CD14-positive monocyte (primary cell): ENCODE data around the gene ASCC2. TPM values are rescaled to one million over a fixed set of nuclear protein-coding genes. Genes with fewer than 3 reads are reported as not detected.

Source experiments
- DNase-seq, 3 donors: peaks; one replicate each; pipeline ENCODE4 v3.0.0-alpha.2; 2011 to 2022
- H2AFZ ChIP-seq: 2 replicates; pipeline ENCODE4 v1.6.0; 2012; ENCODE audit warnings: mild to moderate bottlenecking, low read depth, low read length, inconsistent platforms; ENCODE audit not compliant: insufficient read depth, poor library complexity, severe bottlenecking
- H3K27ac ChIP-seq, 2 donors: 1 replicate in 1 of 2; 2 replicates in 1 of 2; pipeline ENCODE4 v1.5.1; 2012 to 2013; ENCODE audit warnings: low read length in 2 of 2, control low read depth in 1 of 2, inconsistent platforms in 1 of 2, low read depth in 1 of 2, mild to moderate bottlenecking in 1 of 2
- H3K27me3 ChIP-seq, 2 donors: one replicate each; pipeline versions ENCODE4 v1.6.0 to v1.6.1; 2011 to 2013; ENCODE audit warnings: low read length in 2 of 2; ENCODE audit not compliant: control insufficient read depth in 2 of 2, insufficient read depth in 2 of 2
- H3K36me3 ChIP-seq, 2 donors: replicated peaks in 1 of 2; 1 replicate in 1 of 2; 2 replicates in 1 of 2; pipeline versions ENCODE4 v1.5.1 to v1.6.1; 2012 to 2013; ENCODE audit warnings: low read length in 2 of 2, control low read depth in 1 of 2, inconsistent platforms in 1 of 2, mild to moderate bottlenecking in 1 of 2; ENCODE audit not compliant: insufficient read depth in 2 of 2, control insufficient read depth in 1 of 2
- H3K4me1 ChIP-seq, 2 donors: 1 replicate in 1 of 2; 2 replicates in 1 of 2; pipeline versions ENCODE4 v1.5.1 to v1.6.1; 2012 to 2013; ENCODE audit warnings: low read length in 2 of 2, control low read depth in 1 of 2, inconsistent platforms in 1 of 2, mild to moderate bottlenecking in 1 of 2, moderate library complexity in 1 of 2; ENCODE audit not compliant: insufficient read depth in 2 of 2, control insufficient read depth in 1 of 2
- H3K4me2 ChIP-seq: replicated peaks from 2 replicates; pipeline ENCODE3; 2012; ENCODE audit warnings: low read length, moderate library complexity, mild to moderate bottlenecking; ENCODE audit not compliant: poor library complexity, severe bottlenecking; ENCODE audit errors: extremely low read depth
- H3K4me3 ChIP-seq, 3 experiments: fragments of 200-600 bp in 1 of 3; sonication (generic) in 1 of 3; replicated peaks in 1 of 3; 1 replicate in 2 of 3; 2 replicates in 1 of 3; pipeline ENCODE4 v1.5.1; 2011 to 2013; ENCODE audit warnings: low read length in 3 of 3, mild to moderate bottlenecking in 3 of 3, control low read depth in 2 of 3, low read depth in 2 of 3, inconsistent platforms in 1 of 3, moderate library complexity in 1 of 3
- H3K79me2 ChIP-seq: 2 replicates; pipeline ENCODE4 v1.6.0; 2012; ENCODE audit warnings: mild to moderate bottlenecking, control low read depth, inconsistent platforms, low read length, moderate library complexity; ENCODE audit not compliant: insufficient read depth
- H3K9ac ChIP-seq: 2 replicates; pipeline ENCODE4 v1.6.0; 2017; ENCODE audit warnings: low read length, mild to moderate bottlenecking; ENCODE audit not compliant: insufficient read depth, poor library complexity, severe bottlenecking
- H3K9me3 ChIP-seq, 2 donors: replicated peaks in 1 of 2; 1 replicate in 1 of 2; 2 replicates in 1 of 2; pipeline versions ENCODE4 v1.5.1 to v1.6.1; 2012 to 2013; ENCODE audit warnings: low read length in 2 of 2, control low read depth in 1 of 2; ENCODE audit not compliant: control insufficient read depth in 1 of 2, insufficient read depth in 1 of 2
- H4K20me1 ChIP-seq: 2 replicates; pipeline ENCODE4 v1.6.0; 2012; ENCODE audit warnings: mild to moderate bottlenecking, low read length, control low read depth, moderate library complexity; ENCODE audit not compliant: insufficient read depth
- H3K27ac Mint-ChIP-seq, 7 donors: one replicate each; pipeline ENCODE4 v1.8.0; 2020; ENCODE audit warnings: mild to moderate bottlenecking in 7 of 7, mixed read lengths in 7 of 7, moderate library complexity in 6 of 7, inconsistent platforms in 2 of 7
- H3K27me3 Mint-ChIP-seq, 3 donors: one replicate each; pipeline ENCODE4 v1.8.0; 2021 to 2022; ENCODE audit warnings: low read depth in 3 of 3, mild to moderate bottlenecking in 3 of 3, mixed read lengths in 3 of 3, moderate library complexity in 3 of 3, inconsistent platforms in 1 of 3
- H3K36me3 Mint-ChIP-seq, 2 donors: one replicate each; pipeline ENCODE4 v1.8.0; 2020; ENCODE audit warnings: mixed read lengths in 2 of 2, inconsistent platforms in 1 of 2, mild to moderate bottlenecking in 1 of 2
- H3K4me1 Mint-ChIP-seq: one replicate; pipeline ENCODE4 v1.8.0; 2020; ENCODE audit warnings: mild to moderate bottlenecking, mixed read lengths
- H3K4me3 Mint-ChIP-seq, 2 donors: one replicate each; pipeline ENCODE4 v1.8.0; 2020; ENCODE audit warnings: mild to moderate bottlenecking in 2 of 2, mixed read lengths in 2 of 2, moderate library complexity in 1 of 2
- H3K9me3 Mint-ChIP-seq, 7 donors: one replicate each; pipeline ENCODE4 v1.8.0; 2020 to 2022; ENCODE audit warnings: mixed read lengths in 7 of 7, mild to moderate bottlenecking in 6 of 7, moderate library complexity in 6 of 7, inconsistent platforms in 2 of 7
- CTCF ChIP-seq: fragments of 200-600 bp; IDR thresholded peaks from one replicate; pipeline ENCODE4 v1.8.0; 2022; ENCODE audit warnings: antibody characterized with exemption, mild to moderate bottlenecking
- WGBS: methylation state at CpG from one replicate; pipeline ENCODE4 v1.1.5; 2013; ENCODE audit warnings: missing lambda C conversion rate; ENCODE audit not compliant: insufficient coverage; 5-methylcytosine and 5-hydroxymethylcytosine counted together
- intact Hi-C, 2 donors: fragments of 100-400 bp; cut with micrococcal nuclease; formaldehyde crosslinking; loops; one replicate each; pipeline versions ENCODE4 v1.15.0 to v1.15.1; 2023
- polyA plus RNA-seq, 3 donors: library from polyadenylated mRNA; depleted of rRNA in 1 of 3; unstranded in 2 of 3; stranded (reverse) in 1 of 3; fragments of 300-500 nt in 2 of 3; fragments of >200 nt in 1 of 3; fragmentation: Illumina TruSeq in 2 of 3; gene quantifications; 1 replicate in 2 of 3; 2 replicates in 1 of 3; pipeline ENCODE4 v1.2.3, GENCODE V29; 2012 to 2021

Gene ASCC2
- polyA plus RNA-seq, 3 donors, result 23.8 to 77.2 (median 39.6) TPM

- peaks cover 22 to 37% of the 10 kb centered on the region in 2 donors for H3K36me3 Mint-ChIP-seq
- peaks cover 21% of the 10 kb centered on the region for H3K4me1 Mint-ChIP-seq
- intact Hi-C loops, result no loop called here
- H3K27ac Mint-ChIP-seq, result no peak overlapping the region
- Histone ChIP-seq H3K79me2 (peaks cover 15% of the 10 kb centered on the region), H4K20me1 (peaks cover 2% of the 10 kb centered on the region), H3K4me1 (peaks cover 19 to 21% of the 10 kb centered on the region in 2 donors), H3K9me3 (no peaks in the 10 kb centered on the region), H3K4me2 (no peak overlapping the region), H3K4me3 (no peak overlapping the region), H3K27me3 (no peaks in the 10 kb centered on the region), H3K36me3 (peaks cover 3 to 30% of the 10 kb centered on the region in 2 donors), H3K27ac (no peak overlapping the region), H3K9ac (no peak overlapping the region), H2AFZ (no peak overlapping the region)
- no peak overlapping the region for H3K4me3 Mint-ChIP-seq
- no peak for TF ChIP-seq CTCF
- DNase-seq, result no peak
- no peaks in the 10 kb centered on the region for H3K9me3 Mint-ChIP-seq
- 94% methylated on average over 15 of the region's 16 CpGs for WGBS
- H3K27me3 Mint-ChIP-seq, result peaks cover 0 to 4% (median 0%) of the 10 kb centered on the region in 3 donors
Measured at GRCh38 chr22:29753808-29754657, 84.0 kb downstream of the ASCC2 start.

GRCh38 chr22:29751669-29752068 lies 86.4 kb downstream of the ASCC2 start:
- H3K9me3 ChIP-seq, result no peaks in the 10 kb centered on the region
- no peaks in the 10 kb centered on the region for H4K20me1 ChIP-seq
- Mint-ChIP-seq H3K4me1 (peaks cover 21% of the 10 kb centered on the region), H3K4me3 (no peak overlapping the region), H3K27ac (peak overlapping the region; percentile 85 to 94 (median 92)), H3K9me3 (no peaks in the 10 kb centered on the region), H3K36me3 (peaks cover 40 to 55% of the 10 kb centered on the region in 2 donors), H3K27me3 (peaks cover 0 to 4% (median 0%) of the 10 kb centered on the region in 3 donors)
- peaks cover 19 to 21% of the 10 kb centered on the region in 2 donors for H3K4me1 ChIP-seq
- peaks cover 22 to 43% of the 10 kb centered on the region in 2 donors for H3K36me3 ChIP-seq
- no peak overlapping the region for H2AFZ ChIP-seq
- intact Hi-C loops, result no loop called here
- WGBS, result 100% methylated on average over 2 of the region's 2 CpGs
- H3K4me3 ChIP-seq, result no peak overlapping the region
- no peak overlapping the region for H3K4me2 ChIP-seq
- no peak for TF ChIP-seq CTCF
- DNase-seq, result no peak
- H3K27me3 ChIP-seq, result no peaks in the 10 kb centered on the region
- no peak overlapping the region for H3K9ac ChIP-seq
- peak overlapping the region; percentile 66 to 87 for H3K27ac ChIP-seq
- H3K79me2 ChIP-seq, result peaks cover 12% of the 10 kb centered on the region
